A673 (cell line): ENCODE results near the gene RNF40. TPM values are rescaled to one million over a fixed set of nuclear protein-coding genes. Genes with fewer than 3 reads are reported as not detected.

Source experiments
- BruUV-seq: library from RNA; stranded (reverse); fragments of 400-500 nt; replicated peaks from 2 replicates; lab custom pipeline; 2021; lab: Mats Ljungman, UMichigan
- CTCF ChIA-PET: fragments of 300-600 bp; sonication (Branson Sonifier 250); formaldehyde crosslinking; loops from one replicate; lab custom pipeline; 2022; ENCODE audit warnings: antibody characterized with exemption; lab: Charles Lee
- POLR2A ChIA-PET: fragments of 300-600 bp; sonication (Branson Sonifier 250); formaldehyde crosslinking; loops from one replicate; lab custom pipeline; 2022; ENCODE audit warnings: antibody characterized with exemption; ENCODE audit not compliant: low non-redundant PET; lab: Charles Lee
- DNase-seq: peaks from one replicate; pipeline ENCODE4 v3.0.0-alpha.2; 2015; ENCODE audit warnings: low spot score
- H3K27ac ChIP-seq: fragments of 200-600 bp; sonication (generic); 2 replicates; pipeline ENCODE4 v1.5.1; 2016; ENCODE audit warnings: mixed run types, low read depth, mild to moderate bottlenecking, mixed read lengths, antibody characterized with exemption, low read length; ENCODE audit not compliant: poor library complexity, severe bottlenecking
- H3K27me3 ChIP-seq: fragments of 200-600 bp; sonication (generic); replicated peaks from 2 replicates; pipeline ENCODE4 v1.6.1; 2017; ENCODE audit warnings: mixed run types, low read depth, mild to moderate bottlenecking, mixed read lengths, antibody characterized with exemption, low read length; ENCODE audit not compliant: insufficient read depth, poor library complexity
- H3K36me3 ChIP-seq: fragments of 200-600 bp; sonication (generic); 2 replicates; pipeline ENCODE4 v1.6.1; 2016; ENCODE audit warnings: mixed run types, mild to moderate bottlenecking, mixed read lengths, antibody characterized with exemption, low read length; ENCODE audit not compliant: insufficient read depth, poor library complexity, severe bottlenecking
- H3K4me1 ChIP-seq: fragments of 200-600 bp; sonication (generic); 2 replicates; pipeline ENCODE4 v1.6.1; 2017; ENCODE audit warnings: mixed run types, mild to moderate bottlenecking, mixed read lengths, antibody characterized with exemption, low read length; ENCODE audit not compliant: insufficient read depth, poor library complexity, severe bottlenecking
- H3K4me3 ChIP-seq: fragments of 200-600 bp; sonication (generic); 2 replicates; pipeline ENCODE4 v1.5.1; 2016; ENCODE audit warnings: low read depth, mixed run types, mild to moderate bottlenecking, mixed read lengths, low read length; ENCODE audit not compliant: poor library complexity, severe bottlenecking
- H3K9me3 ChIP-seq: fragments of 200-600 bp; sonication (generic); 2 replicates; pipeline ENCODE4 v1.6.1; 2016; ENCODE audit warnings: mixed run types, low read depth, mild to moderate bottlenecking, mixed read lengths, antibody characterized with exemption, low read length; ENCODE audit not compliant: poor library complexity, severe bottlenecking
- CTCF ChIP-seq: fragments of 300-800, 200-600 bp; sonication (generic); conservative IDR thresholded peaks from 2 replicates; pipeline ENCODE4 v1.5.1; 2017; ENCODE audit warnings: low read depth, mild to moderate bottlenecking, antibody characterized with exemption, low read length, moderate library complexity, mixed read lengths
- EZH2 ChIP-seq: fragments of 200-600 bp; sonication (generic); IDR thresholded peaks from 2 replicates; pipeline ENCODE4 v1.6.1; 2017; ENCODE audit warnings: borderline replicate concordance, low read depth, mild to moderate bottlenecking, mixed read lengths, antibody characterized with exemption, low read length; ENCODE audit not compliant: poor library complexity, severe bottlenecking
- intact Hi-C: fragments of 100-400 bp; cut with micrococcal nuclease; formaldehyde crosslinking; loops from one replicate; pipeline ENCODE4 v1.10.0; 2022; ENCODE audit not compliant: unreplicated experiment
- total RNA-seq: library from RNA; stranded (reverse); gene quantifications from 2 replicates; pipeline ENCODE4 v1.2.3, GENCODE V29; 2021

RNF40 gene
- total RNA-seq, 1 experiment from 2014 or later: 132 TPM

GRCh38 chr16:30737794-30738648, 24.1 kb upstream of the RNF40 start:
- TF ChIP-seq EZH2 (no peak), CTCF (no peak)
- no peak overlapping the region for H3K4me3 ChIP-seq
- intact Hi-C loops: no loop called here
- H3K9me3 ChIP-seq: no peaks in the 10 kb centered on the region
- H3K36me3 ChIP-seq: peaks cover 78% of the 10 kb centered on the region
- no peak overlapping the region for H3K27ac ChIP-seq
- ChIA-PET POLR2A (no interaction called here), CTCF (no interaction called here)
- no peaks in the 10 kb centered on the region for H3K27me3 ChIP-seq
- no peak for DNase-seq
- H3K4me1 ChIP-seq: no peaks in the 10 kb centered on the region
- TSS peak; percentile 26 for BruUV-seq

- Histone ChIP-seq H3K27ac (no peak overlapping the region), H3K36me3 (peaks cover 69% of the 10 kb centered on the region), H3K9me3 (no peaks in the 10 kb centered on the region), H3K4me1 (no peaks in the 10 kb centered on the region), H3K4me3 (no peak overlapping the region), H3K27me3 (no peaks in the 10 kb centered on the region)
- intact Hi-C loops: no loop called here
- no peak for DNase-seq
- no peak for TF ChIP-seq CTCF
- TF ChIP-seq EZH2: no peak
- POLR2A ChIA-PET: no interaction called here
- no TSS peak for BruUV-seq
- CTCF ChIA-PET: no interaction called here
Observed at GRCh38 chr16:30738984-30739951, 22.9 kb upstream of the RNF40 start.

- POLR2A ChIA-PET: no interaction called here
- Histone ChIP-seq H3K27me3 (no peaks in the 10 kb centered on the region), H3K27ac (peak overlapping the region; percentile 49), H3K9me3 (no peaks in the 10 kb centered on the region), H3K4me1 (no peaks in the 10 kb centered on the region), H3K36me3 (peaks cover 62% of the 10 kb centered on the region), H3K4me3 (no peak overlapping the region)
- TF ChIP-seq CTCF (no peak), EZH2 (no peak)
- BruUV-seq: no TSS peak
- intact Hi-C loops: no loop called here
- no peak for DNase-seq
- CTCF ChIA-PET: no interaction called here
Observed at GRCh38 chr16:30740364-30741251, 21.5 kb upstream of the RNF40 start.
